ENCODE data around the gene SAP30L. TPM values are rescaled to one million over a fixed set of nuclear protein-coding genes. Genes with fewer than 3 reads are reported as not detected.

SAP30L gene
- total RNA-seq, 4 donors from 2014 or later = 26.3 to 47.1 (median 33.1) TPM

DNA sequence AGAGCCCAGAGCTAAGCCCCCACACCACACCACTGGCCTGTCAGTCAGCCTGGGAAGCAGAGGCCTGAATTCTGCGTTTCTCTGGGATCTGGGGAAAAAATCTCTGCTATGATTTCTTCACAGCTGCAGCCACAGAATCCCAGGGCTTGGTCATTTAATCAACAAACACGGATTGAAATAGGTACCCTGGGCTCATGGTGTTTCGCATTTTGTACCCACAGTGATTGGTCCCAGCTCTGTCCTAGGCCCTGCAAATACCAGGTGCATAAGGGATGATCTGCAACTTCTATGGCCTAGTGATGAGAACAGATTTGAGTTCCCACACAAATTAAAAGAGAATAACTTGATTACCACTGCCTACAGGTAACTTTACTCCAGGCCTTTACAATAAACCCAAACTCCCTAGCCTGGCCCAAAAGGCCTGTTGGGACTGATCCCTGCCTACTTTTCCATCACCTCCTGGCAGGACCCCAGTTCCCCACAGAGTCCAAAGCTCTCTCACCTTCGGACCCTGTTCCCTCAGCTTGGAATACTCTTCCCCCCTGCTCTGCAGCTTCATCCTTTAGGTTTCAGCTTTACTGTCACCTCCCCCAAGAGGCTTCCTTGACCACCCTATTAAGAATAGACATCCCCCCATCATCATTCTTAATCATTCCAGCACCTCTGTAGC, 14.7 kb upstream of the SAP30L start:
- DNase-seq = no peak
- H3K4me3 ChIP-seq = no peak overlapping the region
- no peaks in the 10 kb centered on the region for H3K27me3 ChIP-seq
- in situ Hi-C loops (cut with MboI; ENCODE audit: low pct_ligation_motif_present in 1 of 4, low pct_unique_long_range_greater_than_20kb in 1 of 4, low sequenced_read_pairs in 3 of 4) = no loop called here
- WGBS, 2 donors (ENCODE audit: low coverage in 1 of 2) = 89% methylated on average over 4 of the region's 4 CpGs; no CpG with 5 or more reads in 1 of the 2 donors
- no peaks in the 10 kb centered on the region for H3K36me3 ChIP-seq
- intact Hi-C loops (cut with DNase I; ENCODE audit: low total_unique reads) = no loop called here
- no peak overlapping the region for H3K27ac ChIP-seq
- no peaks in the 10 kb centered on the region for H3K4me1 ChIP-seq
- H3K9me3 ChIP-seq = no peaks in the 10 kb centered on the region
- TF ChIP-seq EP300 (IDR thresholded peaks at IDR 0.05; ENCODE audit: low read depth) (no peak), POLR2A (IDR thresholded peaks at IDR 0.05) (no peak), POLR2AphosphoS5 (IDR thresholded peaks at IDR 0.05) (no peak)
- TF ChIP-seq, protein P1, sequence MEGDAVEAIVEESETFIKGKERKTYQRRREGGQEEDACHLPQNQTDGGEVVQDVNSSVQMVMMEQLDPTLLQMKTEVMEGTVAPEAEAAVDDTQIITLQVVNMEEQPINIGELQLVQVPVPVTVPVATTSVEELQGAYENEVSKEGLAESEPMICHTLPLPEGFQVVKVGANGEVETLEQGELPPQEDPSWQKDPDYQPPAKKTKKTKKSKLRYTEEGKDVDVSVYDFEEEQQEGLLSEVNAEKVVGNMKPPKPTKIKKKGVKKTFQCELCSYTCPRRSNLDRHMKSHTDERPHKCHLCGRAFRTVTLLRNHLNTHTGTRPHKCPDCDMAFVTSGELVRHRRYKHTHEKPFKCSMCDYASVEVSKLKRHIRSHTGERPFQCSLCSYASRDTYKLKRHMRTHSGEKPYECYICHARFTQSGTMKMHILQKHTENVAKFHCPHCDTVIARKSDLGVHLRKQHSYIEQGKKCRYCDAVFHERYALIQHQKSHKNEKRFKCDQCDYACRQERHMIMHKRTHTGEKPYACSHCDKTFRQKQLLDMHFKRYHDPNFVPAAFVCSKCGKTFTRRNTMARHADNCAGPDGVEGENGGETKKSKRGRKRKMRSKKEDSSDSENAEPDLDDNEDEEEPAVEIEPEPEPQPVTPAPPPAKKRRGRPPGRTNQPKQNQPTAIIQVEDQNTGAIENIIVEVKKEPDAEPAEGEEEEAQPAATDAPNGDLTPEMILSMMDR (IDR thresholded peaks at IDR 0.05) = no peak

DNA sequence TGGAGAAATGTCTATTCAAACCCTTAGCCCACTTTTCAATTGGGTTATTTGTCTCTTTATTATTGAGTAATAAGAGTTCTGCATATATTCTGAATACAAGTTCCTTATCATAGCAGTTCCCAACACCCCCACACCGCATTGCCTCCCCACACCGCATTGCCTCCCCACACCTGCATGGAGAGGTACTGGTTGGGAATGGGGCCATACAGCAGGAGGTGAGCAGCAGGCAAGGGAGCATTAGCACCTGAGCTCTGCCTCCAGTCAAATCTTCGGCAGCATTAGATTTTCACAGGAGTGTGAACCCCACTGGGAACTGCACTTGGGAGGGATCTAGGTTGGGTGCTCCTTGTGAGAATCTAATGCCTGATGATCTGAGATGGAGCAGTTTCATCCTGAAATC, 10.6 kb upstream of the SAP30L start:
- TF ChIP-seq, protein P1 (IDR thresholded peaks at IDR 0.05) = no peak
- TF ChIP-seq EP300 (IDR thresholded peaks at IDR 0.05; ENCODE audit: low read depth) (no peak), POLR2AphosphoS5 (IDR thresholded peaks at IDR 0.05) (no peak), POLR2A (IDR thresholded peaks at IDR 0.05) (no peak)
- Histone ChIP-seq H3K4me3 (no peak overlapping the region), H3K4me1 (no peaks in the 10 kb centered on the region), H3K9me3 (no peaks in the 10 kb centered on the region), H3K27me3 (no peaks in the 10 kb centered on the region), H3K27ac (no peak overlapping the region), H3K36me3 (peaks cover 0 to 15% (median 4%) of the 10 kb centered on the region in 4 donors)
- no peak for DNase-seq
- in situ Hi-C loops (cut with MboI; ENCODE audit: low pct_ligation_motif_present in 1 of 4, low pct_unique_long_range_greater_than_20kb in 1 of 4, low sequenced_read_pairs in 3 of 4) (no loop called here), intact Hi-C loops (cut with DNase I; ENCODE audit: low total_unique reads) (no loop called here)
- WGBS, 2 donors (ENCODE audit: low coverage in 1 of 2) = 96 to 100% methylated on average over 2 to 3 of the region's 3 CpGs

GRCh38 chr5:154437281-154437965, 8.4 kb upstream of the SAP30L start:
- in situ Hi-C loops (cut with MboI; ENCODE audit: low pct_ligation_motif_present in 1 of 4, low pct_unique_long_range_greater_than_20kb in 1 of 4, low sequenced_read_pairs in 3 of 4) (no loop called here), intact Hi-C loops (cut with DNase I; ENCODE audit: low total_unique reads) (no loop called here)
- Histone ChIP-seq H3K27ac (no peak overlapping the region), H3K27me3 (no peaks in the 10 kb centered on the region), H3K4me3 (no peak overlapping the region), H3K4me1 (no peaks in the 10 kb centered on the region), H3K9me3 (no peaks in the 10 kb centered on the region), H3K36me3 (peaks cover 0 to 25% (median 4%) of the 10 kb centered on the region in 4 donors)
- no peak for TF ChIP-seq POLR2A (IDR thresholded peaks at IDR 0.05)
- TF ChIP-seq POLR2AphosphoS5 (IDR thresholded peaks at IDR 0.05) = no peak
- TF ChIP-seq, protein P1 (IDR thresholded peaks at IDR 0.05) = no peak
- TF ChIP-seq EP300 (IDR thresholded peaks at IDR 0.05; ENCODE audit: low read depth) = no peak
- no peak for DNase-seq
- 92 to 100% methylated on average over 1 to 5 of the region's 5 CpGs for WGBS, 2 donors (ENCODE audit: low coverage in 1 of 2)

DNA sequence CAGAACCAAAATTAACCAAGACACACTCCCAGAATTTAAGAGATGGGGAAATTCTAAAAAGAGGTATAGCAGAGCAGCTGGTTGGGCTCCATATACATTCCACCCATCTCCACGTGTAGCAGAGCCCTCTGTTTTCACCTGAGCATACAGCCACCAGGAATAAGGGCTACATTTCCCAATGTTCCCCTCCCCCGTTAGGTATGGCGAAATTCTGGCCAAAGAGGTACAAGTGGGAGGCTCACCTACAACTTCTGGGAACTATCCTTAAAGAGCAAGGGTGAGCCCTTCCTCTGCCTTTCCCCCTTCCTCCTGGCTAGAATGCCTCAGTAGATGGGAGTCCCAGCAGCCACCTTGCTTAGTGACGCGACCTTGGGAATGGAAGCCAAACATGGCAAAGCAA, 5.3 kb upstream of the SAP30L start:
- Histone ChIP-seq H3K27me3 (no peaks in the 10 kb centered on the region), H3K36me3 (peaks cover 0 to 25% (median 4%) of the 10 kb centered on the region in 4 donors), H3K27ac (no peak overlapping the region), H3K9me3 (no peaks in the 10 kb centered on the region), H3K4me3 (no peak overlapping the region), H3K4me1 (peaks cover 0 to 9% (median 7%) of the 10 kb centered on the region in 4 donors)
- intact Hi-C loops (cut with DNase I; ENCODE audit: low total_unique reads) (no loop called here), in situ Hi-C loops (cut with MboI; ENCODE audit: low pct_ligation_motif_present in 1 of 4, low pct_unique_long_range_greater_than_20kb in 1 of 4, low sequenced_read_pairs in 3 of 4) (no loop called here)
- WGBS, 2 donors (ENCODE audit: low coverage in 1 of 2) = 80 to 89% methylated on average over 1 to 5 of the region's 5 CpGs
- TF ChIP-seq, protein P1 (IDR thresholded peaks at IDR 0.05) = no peak
- TF ChIP-seq EP300 (IDR thresholded peaks at IDR 0.05; ENCODE audit: low read depth) (no peak), POLR2AphosphoS5 (IDR thresholded peaks at IDR 0.05) (no peak), POLR2A (IDR thresholded peaks at IDR 0.05) (no peak)
- no peak for DNase-seq

All from transverse colon (tissue), 4 donors.